Effector memory CD8-positive, alpha-beta T cell (primary cell): Measurements from ENCODE around the gene PEA15.
A peak's percentile ranks its signal among the peaks of the same experiment; 100 is the strongest.

Experiments
- ATAC-seq: fragments of 150-1000 bp; cut with Tn5 transposase; replicated peaks from 2 replicates; pipeline ENCODE4 v1.10.0; 2021; ENCODE audit warnings: mild to moderate bottlenecking, moderate library complexity
- DNase-seq, 3 experiments: peaks; one replicate each; pipeline ENCODE4 v3.0.0; 2021
- H3K27ac Mint-ChIP-seq, 2 donors: one replicate each; pipeline ENCODE4 v1.8.0; 2022; ENCODE audit warnings: mild to moderate bottlenecking in 2 of 2, mixed read lengths in 2 of 2, moderate library complexity in 2 of 2
- H3K27me3 Mint-ChIP-seq, 2 donors: one replicate each; pipeline ENCODE4 v1.8.0; 2022; ENCODE audit warnings: mixed read lengths in 2 of 2
- H3K36me3 Mint-ChIP-seq: one replicate; pipeline ENCODE4 v1.8.0; 2022; ENCODE audit warnings: mild to moderate bottlenecking, moderate library complexity, mixed read lengths; ENCODE audit not compliant: insufficient read depth
- H3K4me1 Mint-ChIP-seq, 2 donors: one replicate each; pipeline ENCODE4 v1.8.0; 2022; ENCODE audit warnings: low read depth in 2 of 2, mixed read lengths in 2 of 2
- H3K4me3 Mint-ChIP-seq, 2 donors: one replicate each; pipeline ENCODE4 v1.8.0; 2022; ENCODE audit warnings: mild to moderate bottlenecking in 2 of 2, mixed read lengths in 2 of 2, moderate library complexity in 2 of 2
- H3K9me3 Mint-ChIP-seq, 2 donors: one replicate each; pipeline ENCODE4 v1.8.0; 2022; ENCODE audit warnings: mixed read lengths in 2 of 2

PEA15 gene

DNA sequence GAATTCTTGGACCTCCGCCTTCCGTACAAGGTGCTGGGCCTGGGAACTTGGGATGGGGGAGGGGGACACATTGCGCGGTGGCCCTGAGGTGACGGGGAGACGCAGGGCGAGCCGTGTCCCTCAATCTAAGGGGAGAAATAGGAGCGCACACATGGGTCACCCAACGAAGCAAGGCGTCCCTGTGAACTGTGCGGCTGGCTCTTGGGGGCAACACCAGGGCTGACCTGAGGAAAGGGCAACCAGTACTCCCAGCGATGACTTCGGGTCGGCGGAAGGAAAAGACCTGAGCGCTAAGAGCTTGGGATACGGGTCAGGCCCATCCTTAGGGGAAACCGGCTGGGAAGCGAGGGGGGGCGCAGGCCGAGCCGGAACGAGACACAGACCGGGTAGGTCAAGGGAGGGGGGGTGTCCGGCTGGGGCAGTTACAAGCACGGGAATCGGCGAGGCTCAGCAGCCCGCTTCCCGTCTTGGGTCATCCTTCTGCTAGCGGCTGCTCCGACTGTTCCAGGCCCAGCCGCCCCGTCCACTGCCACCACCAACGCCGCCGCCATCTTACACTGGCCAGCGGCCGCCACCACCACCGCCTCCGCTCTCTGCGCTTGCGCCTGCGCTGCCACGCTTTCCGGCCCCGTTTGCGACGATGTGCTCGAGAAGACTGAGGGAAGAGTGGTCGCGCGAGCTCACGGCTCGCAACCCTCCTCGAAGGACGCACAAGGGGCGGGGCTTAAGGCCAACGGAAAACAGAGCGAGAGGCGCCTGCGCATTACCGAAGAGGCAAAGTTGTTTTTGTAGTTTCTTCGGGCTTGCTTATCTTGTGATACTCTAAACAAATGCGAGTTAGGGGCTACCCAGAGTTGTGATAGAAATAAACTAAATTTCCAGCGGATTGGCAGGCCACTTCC, 57.0 kb downstream of the PEA15 start, which contains the start of gene DCAF8:
Gene DCAF8 (minus strand): TSS at position 657 of the 902 bp plus-strand sequence. CDS start 18,541 bp downstream, outside the sequence.
- DNase-seq, result peak; percentile 98
- no peaks in the 10 kb centered on the region for H3K27me3 Mint-ChIP-seq
- H3K4me1 Mint-ChIP-seq, result peaks cover 19 to 37% of the 10 kb centered on the region in 2 donors
- peak within 1 kb of the TSS; percentile 99 to 100 for H3K4me3 Mint-ChIP-seq
- peak; percentile 82 for ATAC-seq
- peak within 1 kb of the TSS; percentile 99 to 100 for H3K27ac Mint-ChIP-seq
- H3K9me3 Mint-ChIP-seq, result no peaks in the 10 kb centered on the region
- H3K36me3 Mint-ChIP-seq, result peaks cover 34% of the 10 kb centered on the region

DNA sequence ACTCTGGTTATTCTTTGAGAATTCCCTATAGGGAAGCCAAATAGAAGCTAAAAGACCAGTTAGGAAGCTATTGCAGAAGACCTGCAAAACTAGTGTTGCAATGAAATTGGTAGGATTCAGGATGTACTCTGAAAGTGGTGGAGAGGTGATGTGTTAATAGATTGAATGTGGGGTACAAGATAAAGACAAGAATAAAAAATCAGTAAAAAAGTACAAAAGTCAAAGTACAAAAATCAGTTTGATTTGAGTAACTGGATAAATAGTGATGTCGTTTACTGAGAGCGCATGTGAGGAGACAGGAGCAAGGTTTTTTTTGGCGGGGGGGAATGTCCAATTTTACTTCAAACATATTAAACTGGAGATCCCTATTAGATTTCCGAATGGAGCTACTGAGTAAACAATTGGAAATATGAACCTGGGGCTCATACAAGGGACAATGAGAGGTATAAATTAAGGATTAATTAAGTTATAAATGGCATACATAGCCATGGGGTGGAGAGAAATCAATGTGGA, 59.7 kb downstream of the PEA15 start:
- Mint-ChIP-seq H3K36me3 (peaks cover 30% of the 10 kb centered on the region), H3K27me3 (no peaks in the 10 kb centered on the region), H3K27ac (no peak overlapping the region), H3K9me3 (no peaks in the 10 kb centered on the region), H3K4me3 (no peak overlapping the region), H3K4me1 (peaks cover 17 to 28% of the 10 kb centered on the region in 2 donors)
- no peak for ATAC-seq
- DNase-seq, result no peak
